Measurements from ENCODE around the gene PPP1R15A. TPM values are rescaled to one million over a fixed set of nuclear protein-coding genes. Genes with fewer than 3 reads are reported as not detected.
"Not testable (repeated sequence)": the region's sequence is repeated elsewhere in the genome, so short reads cannot be mapped to it uniquely, and the experiment has no call there.

PPP1R15A gene
- total RNA-seq, 1 donor from 2014 or later = 10.6 TPM

GRCh38 chr19:48877855-48878195 is 5.6 kb downstream of the PPP1R15A start:
- Mint-ChIP-seq H3K9me3 (peaks cover 9% of the 10 kb centered on the region), H3K4me3 (no peak overlapping the region), H3K27ac (no peak overlapping the region), H3K36me3 (peaks cover 26% of the 10 kb centered on the region), H3K4me1 (peaks cover 46% of the 10 kb centered on the region), H3K27me3 (ENCODE audit: insufficient read depth, low read depth) (peaks cover 2% of the 10 kb centered on the region)
- Histone ChIP-seq H3K36me3 (no peaks in the 10 kb centered on the region), H3K27me3 (no peaks in the 10 kb centered on the region), H3K27ac (no peak overlapping the region), H4K20me1 (ENCODE audit: low read depth) (peaks cover 28% of the 10 kb centered on the region), H3K4me2 (no peak overlapping the region), H3K9ac (no peak overlapping the region), H3K4me1 (peaks cover 9% of the 10 kb centered on the region), H3K4me3 (no peak overlapping the region), H3K9me3 (ENCODE audit: low read depth) (no peaks in the 10 kb centered on the region), H3F3A (ENCODE audit: low read depth) (peaks cover 12% of the 10 kb centered on the region), H2AFZ (replicated peaks) (no peak overlapping the region), H3K79me2 (ENCODE audit: low read depth) (peaks cover 23% of the 10 kb centered on the region)
- no peak for TF ChIP-seq EZH2 (IDR thresholded peaks at IDR 0.05)
- no peak for TF ChIP-seq EZH2phosphoT487 (IDR thresholded peaks at IDR 0.05)
- TF ChIP-seq CTCF (IDR thresholded peaks at IDR 0.05) = no peak
- no peak for DNase-seq (ENCODE audit: low spot score)

GRCh38 chr19:48878196-48879024 is 6.2 kb downstream of the PPP1R15A start:
- Histone ChIP-seq H3F3A (ENCODE audit: low read depth) (peaks cover 12% of the 10 kb centered on the region), H2AFZ (replicated peaks) (no peak overlapping the region), H3K4me2 (no peak overlapping the region), H3K9ac (no peak overlapping the region), H3K27me3 (no peaks in the 10 kb centered on the region), H3K4me3 (no peak overlapping the region), H3K79me2 (ENCODE audit: low read depth) (peaks cover 17% of the 10 kb centered on the region), H3K9me3 (ENCODE audit: low read depth) (no peaks in the 10 kb centered on the region), H3K27ac (no peak overlapping the region), H3K4me1 (peaks cover 9% of the 10 kb centered on the region), H3K36me3 (no peaks in the 10 kb centered on the region), H4K20me1 (ENCODE audit: low read depth) (peaks cover 23% of the 10 kb centered on the region)
- H3K36me3 Mint-ChIP-seq = peaks cover 22% of the 10 kb centered on the region
- H3K4me3 Mint-ChIP-seq = no peak overlapping the region
- no peak for TF ChIP-seq EZH2phosphoT487 (IDR thresholded peaks at IDR 0.05)
- no peak for TF ChIP-seq CTCF (IDR thresholded peaks at IDR 0.05)
- TF ChIP-seq EZH2 (IDR thresholded peaks at IDR 0.05) = no peak
- H3K9me3 Mint-ChIP-seq = peaks cover 11% of the 10 kb centered on the region
- no peak for DNase-seq (ENCODE audit: low spot score)
- H3K27ac Mint-ChIP-seq = no peak overlapping the region
- H3K27me3 Mint-ChIP-seq (ENCODE audit: insufficient read depth, low read depth) = peaks cover 5% of the 10 kb centered on the region
- H3K4me1 Mint-ChIP-seq = peaks cover 40% of the 10 kb centered on the region

- Histone ChIP-seq H3K9ac (no peak overlapping the region), H3K27ac (no peak overlapping the region), H3K4me2 (no peak overlapping the region), H3K4me1 (peaks cover 9% of the 10 kb centered on the region), H3K4me3 (no peak overlapping the region), H3K79me2 (ENCODE audit: low read depth) (peaks cover 10% of the 10 kb centered on the region), H3K36me3 (no peaks in the 10 kb centered on the region), H3K27me3 (no peaks in the 10 kb centered on the region), H3K9me3 (ENCODE audit: low read depth) (no peaks in the 10 kb centered on the region), H2AFZ (replicated peaks) (no peak overlapping the region), H4K20me1 (ENCODE audit: low read depth) (peaks cover 16% of the 10 kb centered on the region), H3F3A (ENCODE audit: low read depth) (peaks cover 12% of the 10 kb centered on the region)
- Mint-ChIP-seq H3K4me3 (no peak overlapping the region), H3K27me3 (ENCODE audit: insufficient read depth, low read depth) (peaks cover 7% of the 10 kb centered on the region), H3K4me1 (peaks cover 33% of the 10 kb centered on the region), H3K36me3 (peaks cover 14% of the 10 kb centered on the region), H3K27ac (no peak overlapping the region), H3K9me3 (peaks cover 13% of the 10 kb centered on the region)
- TF ChIP-seq EZH2 (IDR thresholded peaks at IDR 0.05) = no peak
- no peak for TF ChIP-seq EZH2phosphoT487 (IDR thresholded peaks at IDR 0.05)
- no peak for TF ChIP-seq CTCF (IDR thresholded peaks at IDR 0.05)
- no peak for DNase-seq (ENCODE audit: low spot score)
Observed at GRCh38 chr19:48879025-48879637, 6.9 kb downstream of the PPP1R15A start.

- H3K27ac Mint-ChIP-seq; H3K79me2 ChIP-seq (ENCODE audit: low read depth): not testable (repeated sequence)
Observed at GRCh38 chr19:48879696-48880095, 7.5 kb downstream of the PPP1R15A start.

More at GRCh38 chr19:48879696-48880095, 7.5 kb downstream of the PPP1R15A start:
- Histone ChIP-seq H3F3A (ENCODE audit: low read depth) (peaks cover 12% of the 10 kb centered on the region), H4K20me1 (ENCODE audit: low read depth) (peaks cover 11% of the 10 kb centered on the region), H3K4me2 (peak overlapping the region; percentile 4)
- not testable (repeated sequence) for H3K9ac ChIP-seq; H3K27ac ChIP-seq; H3K4me1 ChIP-seq; H3K4me3 Mint-ChIP-seq; H3K27me3 ChIP-seq; H3K4me3 ChIP-seq; H3K36me3 ChIP-seq; H3K27me3 Mint-ChIP-seq (ENCODE audit: insufficient read depth, low read depth); H2AFZ ChIP-seq (replicated peaks); H3K9me3 ChIP-seq (ENCODE audit: low read depth)
- Mint-ChIP-seq H3K4me1 (peaks cover 27% of the 10 kb centered on the region), H3K36me3 (peaks cover 11% of the 10 kb centered on the region), H3K9me3 (peaks cover 13% of the 10 kb centered on the region)
- DNase-seq (ENCODE audit: low spot score) = peak; percentile 58
